ENCODE results near the gene SEC14L2.
A peak's percentile ranks its signal among the peaks of the same experiment; 100 is the strongest.
"Not testable (repeated sequence)": the region's sequence is repeated elsewhere in the genome, so short reads cannot be mapped to it uniquely, and the experiment has no call there.

Gene SEC14L2

DNA sequence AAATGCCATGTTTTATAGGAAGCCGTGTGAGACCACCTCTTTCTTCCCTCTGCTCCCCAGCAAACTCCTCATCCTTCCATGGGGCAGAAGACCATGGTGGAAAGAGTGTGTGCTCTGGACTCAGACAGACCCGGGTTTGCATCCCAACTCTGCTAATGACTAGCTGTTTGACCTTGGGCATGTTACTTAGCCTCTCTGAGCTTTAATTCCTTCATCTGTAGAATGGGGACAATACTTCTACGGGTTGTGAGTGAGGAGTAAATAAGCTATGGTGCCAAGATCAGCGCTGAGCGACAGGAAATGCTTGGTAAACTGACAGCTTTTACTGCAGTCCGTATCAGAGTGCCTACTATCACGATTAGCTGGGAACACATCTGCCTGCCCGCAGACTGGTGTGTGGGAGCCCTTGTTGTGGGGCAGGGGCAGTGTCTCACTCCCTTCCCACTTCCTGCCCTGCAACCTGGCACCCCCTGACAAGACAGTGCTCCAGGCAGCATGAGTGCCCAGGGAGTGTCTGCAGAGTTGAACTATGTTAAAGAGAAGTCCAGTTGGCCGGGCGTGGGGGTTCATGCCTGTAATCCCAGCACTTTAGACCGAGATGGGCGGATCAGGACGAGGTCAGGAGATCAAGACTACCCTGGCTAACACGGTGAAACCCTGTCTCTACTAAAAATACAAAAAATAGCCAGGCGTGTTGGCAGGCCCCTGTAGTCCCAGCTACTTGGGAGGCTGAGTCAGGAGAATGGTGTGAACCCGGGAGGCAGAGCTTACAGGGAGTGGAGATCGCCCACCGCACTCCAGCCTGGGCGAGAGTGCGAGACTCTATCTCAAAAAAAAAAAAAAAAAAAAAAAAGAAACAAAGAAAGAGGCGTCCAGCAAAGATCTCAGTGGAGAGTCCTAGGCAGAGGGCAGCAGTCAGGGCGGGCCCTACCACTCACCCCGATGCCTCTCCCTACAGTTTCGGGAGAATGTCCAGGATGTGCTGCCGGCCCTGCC lies 2.2 kb downstream of the SEC14L2 start:
- H4K12ac ChIP-seq (ENCODE audit: low read depth, low read length), result no peak overlapping the region
- no peak for DNase-seq
- H2AK5ac ChIP-seq (ENCODE audit: low read length), result no peak overlapping the region
- WGBS (ENCODE audit: extremely low coverage, insufficient coverage, insufficient read length), result no CpG with 5 or more reads among the region's 25 CpGs
- H3K79me2 ChIP-seq (ENCODE audit: control insufficient read depth, insufficient read depth, low read length, poor library complexity), result no peaks in the 10 kb centered on the region
- no peak overlapping the region for H3K4me3 ChIP-seq (ENCODE audit: low read depth, low read length)
- no peak overlapping the region for H4K8ac ChIP-seq (ENCODE audit: low read depth, low read length)
- H3K9ac ChIP-seq (ENCODE audit: low read length), result no peak overlapping the region
- no peak overlapping the region for H3K4ac ChIP-seq (ENCODE audit: low read depth, low read length)
- no peak overlapping the region for H2BK12ac ChIP-seq (ENCODE audit: low read length)
- H2BK5ac ChIP-seq (ENCODE audit: low read depth, low read length, poor library complexity), result no peak overlapping the region
- H3K23ac ChIP-seq (ENCODE audit: low read length), result no peak overlapping the region
- H3K27me3 ChIP-seq (ENCODE audit: insufficient read depth, low read length), result peaks cover 10% of the 10 kb centered on the region
- H2BK120ac ChIP-seq (ENCODE audit: insufficient read depth, low read length, poor library complexity), result no peak overlapping the region
- no peak overlapping the region for H2AFZ ChIP-seq (ENCODE audit: insufficient read depth, low read length, poor library complexity)
- no peak overlapping the region for H3K4me2 ChIP-seq (ENCODE audit: low read length)
- no peak overlapping the region for H4K91ac ChIP-seq (ENCODE audit: low read depth, low read length)
- H3K36me3 ChIP-seq (ENCODE audit: control insufficient read depth in 1 of 2, insufficient read depth in 2 of 2, low read length in 2 of 2), result no peaks in the 10 kb centered on the region
- no peak overlapping the region for H3K14ac ChIP-seq (ENCODE audit: low read length)
- H3K79me1 ChIP-seq (ENCODE audit: low read length), result no peaks in the 10 kb centered on the region
- H3K27ac ChIP-seq (ENCODE audit: low read depth, low read length), result no peak overlapping the region
- peaks cover 0 to 6% of the 10 kb centered on the region in 2 experiments for H3K4me1 ChIP-seq (ENCODE audit: control insufficient read depth in 1 of 2, insufficient read depth in 2 of 2, low read length in 2 of 2)
- no peaks in the 10 kb centered on the region for H3K9me3 ChIP-seq (ENCODE audit: insufficient read depth, low read depth, low read length)
- no peak overlapping the region for H3K18ac ChIP-seq (ENCODE audit: low read length)

DNA sequence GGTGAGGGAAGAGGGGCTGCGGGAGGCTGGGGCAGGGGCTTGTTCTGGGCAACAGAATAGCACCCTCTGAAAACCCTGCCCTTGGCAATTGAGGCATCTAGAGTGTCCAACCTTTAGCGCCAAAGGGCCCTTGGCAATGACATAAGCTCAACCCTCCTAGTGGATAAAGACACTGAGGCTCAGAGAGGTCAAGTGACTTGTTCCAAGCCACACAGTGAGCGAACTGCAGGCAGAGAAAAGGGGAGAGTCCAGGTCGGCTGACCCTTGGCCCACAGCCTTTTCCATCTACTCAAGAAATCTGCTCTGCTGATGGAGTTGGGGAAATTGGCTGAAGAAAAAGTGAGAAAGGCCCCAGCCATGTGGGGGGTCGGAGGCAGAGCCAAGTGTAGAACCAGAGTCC lies 2.9 kb downstream of the SEC14L2 start:
- no CpG with 5 or more reads among the region's 5 CpGs for WGBS (ENCODE audit: extremely low coverage, insufficient coverage, insufficient read length)
- no peaks in the 10 kb centered on the region for H3K9me3 ChIP-seq (ENCODE audit: insufficient read depth, low read depth, low read length)
- DNase-seq, result no peak
- H3K4me1 ChIP-seq (ENCODE audit: control insufficient read depth in 1 of 2, insufficient read depth in 2 of 2, low read length in 2 of 2), result peaks cover 0 to 6% of the 10 kb centered on the region in 2 experiments
- H3K27me3 ChIP-seq (ENCODE audit: insufficient read depth, low read length), result peaks cover 10% of the 10 kb centered on the region
- no peaks in the 10 kb centered on the region for H3K36me3 ChIP-seq (ENCODE audit: control insufficient read depth in 1 of 2, insufficient read depth in 2 of 2, low read length in 2 of 2)
- no peak overlapping the region for H4K8ac ChIP-seq (ENCODE audit: low read depth, low read length)
- H4K12ac ChIP-seq (ENCODE audit: low read depth, low read length), result no peak overlapping the region
- no peak overlapping the region for H2BK12ac ChIP-seq (ENCODE audit: low read length)
- H3K27ac ChIP-seq (ENCODE audit: low read depth, low read length), result no peak overlapping the region
- no peak overlapping the region for H3K9ac ChIP-seq (ENCODE audit: low read length)
- H2BK5ac ChIP-seq (ENCODE audit: low read depth, low read length, poor library complexity), result no peak overlapping the region
- H4K91ac ChIP-seq (ENCODE audit: low read depth, low read length), result no peak overlapping the region
- H2BK120ac ChIP-seq (ENCODE audit: insufficient read depth, low read length, poor library complexity), result no peak overlapping the region
- no peaks in the 10 kb centered on the region for H3K79me1 ChIP-seq (ENCODE audit: low read length)
- H3K14ac ChIP-seq (ENCODE audit: low read length), result no peak overlapping the region
- no peaks in the 10 kb centered on the region for H3K79me2 ChIP-seq (ENCODE audit: control insufficient read depth, insufficient read depth, low read length, poor library complexity)
- no peak overlapping the region for H3K4me2 ChIP-seq (ENCODE audit: low read length)
- no peak overlapping the region for H3K23ac ChIP-seq (ENCODE audit: low read length)
- no peak overlapping the region for H3K18ac ChIP-seq (ENCODE audit: low read length)
- no peak overlapping the region for H3K4ac ChIP-seq (ENCODE audit: low read depth, low read length)
- no peak overlapping the region for H3K4me3 ChIP-seq (ENCODE audit: low read depth, low read length)
- no peak overlapping the region for H2AK5ac ChIP-seq (ENCODE audit: low read length)
- no peak overlapping the region for H2AFZ ChIP-seq (ENCODE audit: insufficient read depth, low read length, poor library complexity)

DNA sequence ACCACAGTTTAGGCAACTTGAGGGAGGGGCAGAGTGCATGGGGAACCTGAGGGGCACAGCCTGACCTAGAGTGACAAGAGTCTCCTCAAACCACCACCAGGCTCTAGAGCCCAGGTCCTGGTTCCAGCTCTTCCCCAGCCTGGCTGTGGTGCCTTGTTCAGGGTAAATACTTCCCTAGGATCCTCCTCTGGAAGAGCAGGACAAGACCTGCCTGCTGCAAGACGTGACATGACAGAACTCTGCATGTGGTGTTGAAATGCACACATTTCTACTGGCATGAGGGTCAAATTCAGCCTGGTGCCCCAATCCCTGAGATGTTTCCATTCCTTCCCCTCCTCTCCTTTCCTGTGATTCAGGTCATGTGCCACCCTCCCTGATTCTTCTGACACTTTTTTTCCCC lies 3.3 kb downstream of the SEC14L2 start:
- DNase-seq, result peak in 1 of 2 donors; percentile 15
- Histone ChIP-seq H3K79me2 (ENCODE audit: control insufficient read depth, insufficient read depth, low read length, poor library complexity) (no peaks in the 10 kb centered on the region), H3K27me3 (ENCODE audit: insufficient read depth, low read length) (peaks cover 10% of the 10 kb centered on the region), H4K91ac (ENCODE audit: low read depth, low read length) (no peak overlapping the region), H3K4me1 (ENCODE audit: control insufficient read depth in 1 of 2, insufficient read depth in 2 of 2, low read length in 2 of 2) (peaks cover 0 to 6% of the 10 kb centered on the region in 2 experiments), H3K79me1 (ENCODE audit: low read length) (no peaks in the 10 kb centered on the region), H3K18ac (ENCODE audit: low read length) (no peak overlapping the region), H3K9me3 (ENCODE audit: insufficient read depth, low read depth, low read length) (no peaks in the 10 kb centered on the region), H3K4ac (ENCODE audit: low read depth, low read length) (no peak overlapping the region), H2AK5ac (ENCODE audit: low read length) (no peak overlapping the region), H3K9ac (ENCODE audit: low read length) (no peak overlapping the region), H4K12ac (ENCODE audit: low read depth, low read length) (no peak overlapping the region), H2AFZ (ENCODE audit: insufficient read depth, low read length, poor library complexity) (no peak overlapping the region), H3K23ac (ENCODE audit: low read length) (no peak overlapping the region), H3K14ac (ENCODE audit: low read length) (no peak overlapping the region), H3K4me2 (ENCODE audit: low read length) (no peak overlapping the region), H3K27ac (ENCODE audit: low read depth, low read length) (no peak overlapping the region), H2BK120ac (ENCODE audit: insufficient read depth, low read length, poor library complexity) (no peak overlapping the region), H4K8ac (ENCODE audit: low read depth, low read length) (no peak overlapping the region), H2BK5ac (ENCODE audit: low read depth, low read length, poor library complexity) (no peak overlapping the region), H3K4me3 (ENCODE audit: low read depth, low read length) (no peak overlapping the region), H2BK12ac (ENCODE audit: low read length) (no peak overlapping the region), H3K36me3 (ENCODE audit: control insufficient read depth in 1 of 2, insufficient read depth in 2 of 2, low read length in 2 of 2) (no peaks in the 10 kb centered on the region)
- WGBS (ENCODE audit: extremely low coverage, insufficient coverage, insufficient read length), result no CpG with 5 or more reads among the region's 1 CpG

DNA sequence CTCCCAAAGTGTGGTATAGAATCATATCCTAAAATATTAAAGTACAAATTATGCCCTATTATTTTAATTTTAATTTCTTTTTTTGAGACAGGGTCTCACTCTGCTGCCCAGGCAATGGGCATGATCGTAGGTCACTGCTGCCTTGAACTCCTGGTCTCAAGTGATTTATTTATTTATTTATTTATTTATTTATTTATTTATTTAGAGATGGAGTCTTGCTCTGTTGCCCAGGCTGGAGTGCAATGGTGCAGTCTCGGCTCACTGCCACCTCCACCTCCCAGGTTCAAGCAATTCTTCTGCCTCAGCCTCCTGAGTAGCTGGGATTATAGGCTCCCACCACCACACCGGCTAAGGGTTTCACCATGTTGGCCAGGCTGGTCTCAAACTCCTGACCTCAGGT lies 4.2 kb downstream of the SEC14L2 start:
- not testable (repeated sequence) for H4K91ac ChIP-seq (ENCODE audit: low read depth, low read length); H3K4me3 ChIP-seq (ENCODE audit: low read depth, low read length); H2AK5ac ChIP-seq (ENCODE audit: low read length); H4K8ac ChIP-seq (ENCODE audit: low read depth, low read length); H3K79me2 ChIP-seq (ENCODE audit: control insufficient read depth, insufficient read depth, low read length, poor library complexity); H3K9ac ChIP-seq (ENCODE audit: low read length); H3K23ac ChIP-seq (ENCODE audit: low read length); H3K18ac ChIP-seq (ENCODE audit: low read length); H3K9me3 ChIP-seq (ENCODE audit: insufficient read depth, low read depth, low read length); H3K4ac ChIP-seq (ENCODE audit: low read depth, low read length); H3K36me3 ChIP-seq (ENCODE audit: control insufficient read depth in 1 of 2, insufficient read depth in 2 of 2, low read length in 2 of 2); H2AFZ ChIP-seq (ENCODE audit: insufficient read depth, low read length, poor library complexity); H2BK5ac ChIP-seq (ENCODE audit: low read depth, low read length, poor library complexity); H3K79me1 ChIP-seq (ENCODE audit: low read length); DNase-seq; H3K4me1 ChIP-seq (ENCODE audit: control insufficient read depth in 1 of 2, insufficient read depth in 2 of 2, low read length in 2 of 2); H3K14ac ChIP-seq (ENCODE audit: low read length); H3K4me2 ChIP-seq (ENCODE audit: low read length); H3K27me3 ChIP-seq (ENCODE audit: insufficient read depth, low read length); H2BK12ac ChIP-seq (ENCODE audit: low read length); H4K12ac ChIP-seq (ENCODE audit: low read depth, low read length); H3K27ac ChIP-seq (ENCODE audit: low read depth, low read length); H2BK120ac ChIP-seq (ENCODE audit: insufficient read depth, low read length, poor library complexity)
- WGBS (ENCODE audit: extremely low coverage, insufficient coverage, insufficient read length), result no CpG with 5 or more reads among the region's 3 CpGs

Data from trophoblast cell (in vitro differentiated cells and primary cell).